Stimulated activated CD8-positive, alpha-beta memory T cell treated with anti-CD3 and anti-CD28 coated beads, Interleukin-7, amount 100 ng/mL, for 24 hours (primary cell): ENCODE data around the gene DNAJC30.

Experiments
- DNase-seq: peaks from one replicate; pipeline ENCODE4 v3.0.0-alpha.2; 2020; ENCODE audit warnings: low read depth

DNAJC30 gene

DNA sequence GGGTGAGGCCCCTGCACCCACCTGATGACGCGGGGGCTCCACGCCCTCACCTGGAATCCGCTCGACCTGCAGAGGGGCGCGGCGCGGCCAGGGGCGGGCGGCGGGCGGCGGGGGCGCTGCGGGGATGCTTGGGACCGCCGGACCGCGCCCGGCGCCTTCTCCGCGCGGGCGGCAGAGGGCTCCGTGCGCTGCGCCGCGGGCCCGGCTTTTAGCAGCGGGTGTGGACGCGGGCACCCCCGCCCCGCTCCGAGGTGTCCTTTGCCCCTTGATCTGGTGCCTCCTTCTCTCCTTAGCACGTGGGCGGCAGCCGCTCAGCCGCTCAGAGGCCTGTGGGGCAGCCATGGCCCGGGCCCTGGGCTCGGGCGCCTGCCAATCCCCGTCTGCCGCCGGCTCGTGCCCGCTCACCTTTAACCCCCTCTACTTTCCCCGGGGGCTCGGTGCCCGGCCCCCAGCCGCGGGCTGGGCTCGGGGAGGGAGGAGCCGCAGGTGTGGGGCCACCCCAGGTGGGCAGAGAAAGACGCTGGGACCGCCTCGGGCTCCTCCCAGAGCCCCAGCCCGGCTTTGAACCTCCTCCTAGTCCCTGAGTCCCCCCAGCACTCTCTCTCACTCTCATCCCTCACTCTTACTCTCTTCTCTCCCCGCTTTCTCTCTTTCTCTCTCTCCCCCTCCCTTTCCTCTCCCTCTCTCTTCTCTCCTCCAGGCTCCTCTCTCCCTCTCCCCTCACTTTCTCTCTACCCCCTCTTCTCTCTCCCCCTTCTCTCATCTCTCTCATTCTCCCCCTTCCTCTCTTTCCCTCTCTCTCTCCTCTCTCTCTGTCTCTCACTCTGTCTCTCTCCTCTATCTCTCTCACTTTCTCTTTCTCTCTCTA, 35.3 kb downstream of the DNAJC30 start:
- DNase-seq, result no peak

DNA sequence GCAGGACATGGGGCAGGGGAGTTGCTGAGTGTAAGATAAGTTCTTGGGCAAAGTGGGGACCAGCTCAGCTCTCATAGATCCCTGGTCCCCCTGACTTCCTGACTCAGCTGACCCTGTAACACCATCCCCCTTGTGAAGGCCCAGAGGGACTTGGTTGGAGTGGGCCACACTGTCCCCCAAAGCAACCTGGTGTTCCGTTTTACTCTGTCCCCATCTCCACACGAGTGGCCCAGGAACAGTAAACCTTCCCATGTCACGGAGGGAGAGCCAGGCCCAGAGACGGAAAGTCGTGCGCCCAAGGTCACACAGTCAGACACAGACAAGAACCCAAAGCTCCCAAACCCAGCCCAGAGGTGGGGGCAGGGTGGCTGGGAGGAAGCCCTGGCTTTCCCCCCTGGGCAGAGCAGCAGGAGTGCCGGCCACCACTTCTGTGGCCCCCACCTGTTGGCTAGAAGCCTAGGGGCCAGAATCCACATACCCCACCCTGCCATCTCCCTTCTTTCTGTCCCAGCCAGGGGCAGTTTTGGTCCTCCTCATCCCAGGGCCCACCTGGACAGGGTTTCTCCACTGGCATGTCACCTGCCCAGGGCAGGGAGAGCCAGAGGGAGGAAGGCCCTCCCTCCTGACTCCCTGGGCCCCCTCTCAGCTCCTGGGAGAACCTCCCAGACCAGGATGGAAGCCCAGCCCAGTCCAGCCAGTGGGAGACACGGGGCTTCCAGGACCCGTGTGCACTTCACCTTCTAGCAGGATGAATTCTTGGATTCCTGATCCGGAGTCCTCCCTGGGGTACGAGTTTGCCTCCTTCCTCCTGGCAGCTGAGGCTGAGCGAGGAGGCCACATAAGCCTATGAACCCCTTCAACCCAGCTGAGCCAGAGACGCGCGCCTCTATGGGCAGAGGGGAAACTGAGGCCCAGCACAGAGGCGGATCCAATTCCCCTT, 36.2 kb downstream of the DNAJC30 start:
- no peak for DNase-seq

DNA sequence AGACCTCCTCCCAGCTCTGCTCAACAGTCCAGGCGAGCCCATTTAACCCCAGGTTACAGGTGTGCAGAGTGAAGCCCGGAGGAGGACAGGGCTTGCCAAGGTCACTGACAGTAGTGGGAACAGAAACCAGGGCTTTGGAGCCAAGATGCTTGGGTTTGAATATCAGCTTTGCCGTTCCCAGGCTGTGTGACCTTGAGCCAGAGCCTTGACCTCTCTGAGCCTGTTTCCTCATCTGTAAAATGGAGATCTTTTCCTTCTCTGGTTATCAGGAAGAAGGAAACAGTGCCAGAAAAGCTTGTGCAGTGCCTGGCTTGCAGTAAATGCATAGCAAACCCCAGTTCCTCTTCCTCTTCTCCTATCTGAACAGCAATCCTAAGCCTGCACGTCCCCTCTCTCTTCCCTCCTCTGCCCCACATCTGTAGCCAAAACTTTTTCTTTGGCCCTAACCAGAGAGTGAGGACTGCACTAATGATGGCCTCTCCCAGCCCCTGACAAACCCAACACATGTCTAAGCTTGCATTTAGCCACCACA, 37.5 kb downstream of the DNAJC30 start:
- DNase-seq, result no peak

DNA sequence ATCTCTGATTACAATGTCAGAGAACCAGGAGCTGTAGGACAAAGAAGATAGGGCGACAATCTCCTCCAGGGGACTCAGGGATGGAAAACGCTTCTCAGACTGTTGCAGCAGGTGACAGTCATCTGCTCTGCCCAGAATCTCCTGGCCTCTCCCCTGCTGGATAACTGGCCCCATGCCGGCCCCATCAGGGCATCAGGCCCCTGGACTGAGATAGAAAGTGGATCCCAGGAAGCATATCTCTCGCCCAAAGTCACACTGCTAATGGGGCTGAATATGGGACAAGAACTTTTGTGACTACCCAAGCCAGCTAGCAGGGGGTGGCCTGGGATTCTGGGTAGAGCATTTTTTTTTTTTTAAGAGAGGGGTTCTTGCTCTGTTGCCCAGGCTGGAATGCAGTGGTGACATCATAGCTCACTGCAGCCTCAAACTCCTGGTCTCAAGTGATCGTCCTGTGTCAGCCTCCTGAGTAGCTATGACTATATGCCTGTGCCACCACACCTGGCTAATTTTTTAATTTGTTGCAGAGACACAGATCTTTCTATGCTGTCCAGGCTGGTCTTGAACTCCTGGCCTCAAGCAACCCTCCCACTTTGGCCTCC, 38.5 kb downstream of the DNAJC30 start:
- no peak for DNase-seq

DNA sequence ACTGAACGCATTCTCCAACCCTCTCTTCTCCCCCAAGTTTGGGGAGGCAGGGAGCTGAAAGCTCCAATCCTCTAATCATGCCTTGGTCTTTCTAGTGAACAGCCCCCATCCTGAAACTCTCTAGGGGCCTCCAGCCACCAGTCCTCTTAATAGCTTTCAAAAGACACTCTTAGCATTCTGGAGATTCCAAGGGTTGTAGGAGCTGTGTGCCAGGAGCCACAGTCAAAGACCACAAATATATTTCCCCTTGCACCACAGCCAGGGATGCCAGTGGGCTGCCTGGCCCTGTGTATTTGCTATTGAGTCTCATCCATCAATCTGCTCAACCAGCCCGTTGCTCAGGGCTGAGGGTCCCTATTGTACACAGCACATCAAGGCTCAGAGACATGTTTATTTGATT, 40.4 kb downstream of the DNAJC30 start:
- no peak for DNase-seq

DNA sequence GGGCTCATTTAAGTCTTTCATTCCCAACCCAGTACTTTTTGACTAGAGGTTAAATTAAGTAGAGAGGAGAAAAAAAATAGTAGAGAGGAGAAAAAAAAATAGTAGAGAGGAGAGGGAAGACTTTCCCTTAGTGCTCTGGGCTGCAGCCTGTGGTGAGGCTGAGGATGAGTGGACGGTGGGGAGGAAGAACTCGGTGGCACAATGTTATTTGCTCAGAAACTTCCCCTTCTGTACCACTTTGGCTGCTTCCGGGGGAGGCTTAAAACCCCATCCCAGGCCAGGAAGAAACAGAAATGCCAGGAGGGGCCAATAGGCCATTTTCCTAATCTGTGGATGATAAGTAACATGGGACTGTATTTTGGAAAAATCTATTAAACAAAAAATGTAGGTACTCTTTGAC, 44.3 kb downstream of the DNAJC30 start:
- no peak for DNase-seq

DNA sequence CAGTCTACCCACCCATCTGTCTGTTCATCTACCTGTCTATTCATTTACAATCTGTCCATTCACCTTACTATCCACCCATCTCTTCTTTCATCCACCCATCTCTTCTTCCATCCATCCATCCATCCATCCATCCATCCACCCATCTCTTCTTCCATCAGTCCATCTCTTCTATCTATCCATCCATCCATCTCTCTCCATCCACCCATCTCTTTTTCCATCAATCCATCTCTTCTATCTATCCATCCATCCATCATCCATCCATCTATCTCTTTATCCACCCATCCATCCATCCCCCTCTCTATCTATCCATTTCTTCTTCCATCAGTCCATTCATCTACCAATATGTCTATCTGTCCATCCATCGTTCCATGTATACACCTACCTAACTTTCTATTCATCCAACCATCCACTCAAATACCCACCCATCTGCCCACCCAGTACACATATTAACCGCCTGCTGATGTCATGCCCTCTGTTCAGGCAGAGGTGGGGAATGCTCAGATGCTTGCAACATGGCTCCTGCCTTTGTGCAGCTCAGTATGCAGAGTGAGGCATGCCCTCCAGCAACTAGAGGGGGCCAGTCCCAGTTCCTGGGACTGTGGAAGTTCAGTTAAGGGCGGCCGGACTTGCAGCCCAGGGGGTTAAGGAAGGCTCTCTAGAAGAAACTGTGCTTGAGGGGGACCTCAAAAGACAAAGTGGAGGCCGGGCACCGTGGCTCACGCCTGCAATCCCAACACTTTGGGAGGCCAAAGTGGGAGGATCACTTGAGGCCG, 47.6 kb downstream of the DNAJC30 start:
- DNase-seq, result no peak

DNA sequence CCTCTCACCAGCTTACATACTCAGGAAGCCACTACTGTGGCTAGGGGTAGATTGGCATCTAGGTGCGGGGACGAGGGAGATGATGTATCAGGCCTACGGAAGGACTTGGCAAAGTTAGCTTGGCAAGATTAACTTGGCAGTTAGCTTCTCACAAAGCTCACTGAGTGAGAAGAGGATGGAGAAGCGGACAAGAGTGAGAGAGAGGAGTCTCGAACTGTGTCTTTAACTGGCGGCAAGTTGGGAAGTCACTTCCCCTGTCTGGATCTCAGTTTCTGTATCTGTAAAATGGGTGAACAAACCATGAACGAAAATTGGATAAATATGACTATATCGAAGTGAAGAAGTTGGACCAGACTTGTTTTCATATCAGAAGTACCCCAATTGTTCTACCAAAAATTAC, 49.4 kb downstream of the DNAJC30 start:
- DNase-seq, result no peak

DNA sequence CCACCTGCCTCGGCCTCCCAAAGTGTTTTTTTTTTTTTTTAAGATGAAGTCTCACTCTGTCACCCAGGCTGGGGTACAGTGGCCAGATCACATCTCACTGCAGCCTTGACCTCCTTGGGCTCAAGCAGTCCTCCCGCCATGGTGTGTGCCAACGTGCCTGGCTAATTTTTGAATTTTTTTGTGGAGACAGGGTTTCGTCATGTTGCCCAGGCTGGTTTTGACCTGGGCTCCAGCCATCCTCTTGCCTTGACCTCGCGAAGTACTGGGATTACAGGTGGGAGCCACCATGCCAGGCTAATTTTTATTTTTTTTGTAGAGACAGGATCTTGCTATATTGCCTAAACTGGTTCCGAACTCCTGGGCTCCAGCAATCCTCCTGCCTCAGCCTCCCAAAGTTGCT, 49.9 kb downstream of the DNAJC30 start:
- DNase-seq, result no peak

DNA sequence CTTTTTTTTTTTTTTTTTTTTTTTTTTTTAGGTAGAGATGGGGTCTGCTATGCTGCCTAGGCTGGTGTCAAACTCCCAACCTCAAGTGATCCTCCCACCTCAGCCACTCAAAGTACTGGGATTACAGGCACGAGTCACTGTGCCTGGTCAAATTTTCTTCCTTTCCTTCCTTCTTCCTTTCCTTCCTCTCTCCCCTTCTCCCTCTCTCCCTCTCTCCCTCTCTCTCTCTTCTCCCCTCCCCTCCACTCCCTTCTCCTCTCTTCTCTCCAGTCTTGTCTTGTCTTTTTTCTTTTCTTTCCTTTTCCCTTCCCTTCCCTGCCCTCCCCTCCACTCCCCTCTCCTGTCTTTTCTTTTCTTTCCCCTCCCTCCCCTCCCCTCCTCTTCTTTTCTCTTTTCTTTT, 51.7 kb downstream of the DNAJC30 start:
- no peak for DNase-seq
